ENCODE results near the gene FAM181A.

DNA sequence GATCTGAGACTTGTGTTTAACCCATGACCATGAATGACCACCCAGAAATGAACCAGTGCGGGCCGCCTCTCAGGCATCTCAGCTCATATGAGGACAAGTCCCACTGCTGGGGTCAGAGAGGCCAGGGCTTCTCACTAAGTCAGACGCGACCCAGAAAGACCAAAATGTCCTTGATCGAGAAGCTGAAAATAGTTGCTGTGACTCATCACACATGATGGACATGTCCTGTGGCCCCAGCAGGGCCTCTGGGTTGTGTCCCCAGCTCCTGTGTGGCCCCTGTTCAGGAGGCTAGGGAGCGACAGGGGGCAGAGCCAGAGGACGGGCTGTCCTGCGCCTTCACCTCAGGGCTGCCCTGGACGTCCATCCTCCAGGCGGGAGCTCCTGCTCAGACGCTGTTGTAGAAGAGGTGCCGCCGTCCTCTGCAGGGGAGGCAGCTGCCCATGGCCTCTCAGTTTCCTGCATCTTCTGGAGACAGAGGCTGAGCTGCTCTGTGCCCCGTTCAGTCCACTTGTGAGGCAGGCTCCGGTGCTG lies 29.0 kb upstream of the FAM181A start:
- no peak for TF ChIP-seq POLR2A (IDR thresholded peaks at IDR 0.05)
- TF ChIP-seq, protein P1, sequence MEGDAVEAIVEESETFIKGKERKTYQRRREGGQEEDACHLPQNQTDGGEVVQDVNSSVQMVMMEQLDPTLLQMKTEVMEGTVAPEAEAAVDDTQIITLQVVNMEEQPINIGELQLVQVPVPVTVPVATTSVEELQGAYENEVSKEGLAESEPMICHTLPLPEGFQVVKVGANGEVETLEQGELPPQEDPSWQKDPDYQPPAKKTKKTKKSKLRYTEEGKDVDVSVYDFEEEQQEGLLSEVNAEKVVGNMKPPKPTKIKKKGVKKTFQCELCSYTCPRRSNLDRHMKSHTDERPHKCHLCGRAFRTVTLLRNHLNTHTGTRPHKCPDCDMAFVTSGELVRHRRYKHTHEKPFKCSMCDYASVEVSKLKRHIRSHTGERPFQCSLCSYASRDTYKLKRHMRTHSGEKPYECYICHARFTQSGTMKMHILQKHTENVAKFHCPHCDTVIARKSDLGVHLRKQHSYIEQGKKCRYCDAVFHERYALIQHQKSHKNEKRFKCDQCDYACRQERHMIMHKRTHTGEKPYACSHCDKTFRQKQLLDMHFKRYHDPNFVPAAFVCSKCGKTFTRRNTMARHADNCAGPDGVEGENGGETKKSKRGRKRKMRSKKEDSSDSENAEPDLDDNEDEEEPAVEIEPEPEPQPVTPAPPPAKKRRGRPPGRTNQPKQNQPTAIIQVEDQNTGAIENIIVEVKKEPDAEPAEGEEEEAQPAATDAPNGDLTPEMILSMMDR (IDR thresholded peaks at IDR 0.05), result no peak
- TF ChIP-seq POLR2AphosphoS5 (IDR thresholded peaks at IDR 0.05), result no peak
- no peak for TF ChIP-seq EP300 (IDR thresholded peaks at IDR 0.05)

All from suprapubic skin (tissue), 4 donors.